Activated T-cell treated with anti-CD3 and anti-CD28 coated beads, Interleukin-2, amount 50 U/mL, for 72 hours (primary cell): ENCODE data around the gene CCL15. TPM values are rescaled to one million over a fixed set of nuclear protein-coding genes. Genes with fewer than 3 reads are reported as not detected.

Experiments
- ATAC-seq, 2 donors: fragments of 150-1000 bp; cut with Tn5 transposase; replicated peaks in 1 of 2; 2 replicates each; pipeline ENCODE4 v1.10.0; 2021; ENCODE audit warnings: moderate library complexity in 2 of 2, mild to moderate bottlenecking in 1 of 2
- DNase-seq, 2 donors: peaks; one replicate each; pipeline ENCODE4 v3.0.0; 2021 to 2022; ENCODE audit warnings: mixed read lengths in 1 of 2
- H3K27ac Mint-ChIP-seq: one replicate; pipeline ENCODE4 v1.8.0; 2022; ENCODE audit warnings: mild to moderate bottlenecking, moderate library complexity, mixed read lengths
- H3K27me3 Mint-ChIP-seq: one replicate; pipeline ENCODE4 v1.8.0; 2022; ENCODE audit warnings: low read depth, mixed read lengths
- H3K36me3 Mint-ChIP-seq, 2 donors: one replicate each; pipeline ENCODE4 v1.8.0; 2022; ENCODE audit warnings: mixed read lengths in 2 of 2, mild to moderate bottlenecking in 1 of 2; ENCODE audit not compliant: insufficient read depth in 2 of 2
- H3K4me1 Mint-ChIP-seq: one replicate; pipeline ENCODE4 v1.8.0; 2022; ENCODE audit warnings: low read depth, mixed read lengths
- H3K4me3 Mint-ChIP-seq, 2 donors: one replicate each; pipeline ENCODE4 v1.8.0; 2022; ENCODE audit warnings: mild to moderate bottlenecking in 2 of 2, mixed read lengths in 2 of 2, moderate library complexity in 2 of 2
- H3K9me3 Mint-ChIP-seq, 2 donors: one replicate each; pipeline ENCODE4 v1.8.0; 2022; ENCODE audit warnings: mixed read lengths in 2 of 2
- total RNA-seq, 2 donors: library from RNA; stranded (reverse); gene quantifications; one replicate each; pipeline ENCODE4 v1.2.3, GENCODE V29; 2022

CCL15 gene
- total RNA-seq, 2 donors from 2014 or later = not detected

- DNase-seq (no peak), ATAC-seq (peak in 1 of 2 donors; percentile 26)
- no peaks in the 10 kb centered on the region for H3K4me1 Mint-ChIP-seq
- peaks cover 3% of the 10 kb centered on the region for H3K27me3 Mint-ChIP-seq
- no peaks in the 10 kb centered on the region for H3K36me3 Mint-ChIP-seq
- H3K4me3 Mint-ChIP-seq = no peak overlapping the region
- H3K27ac Mint-ChIP-seq = peak overlapping the region; percentile 6
- no peaks in the 10 kb centered on the region for H3K9me3 Mint-ChIP-seq
These were observed 37.7 kb downstream of the CCL15 start for GRCh38 chr17:35963663-35964062.

- no peaks in the 10 kb centered on the region for H3K36me3 Mint-ChIP-seq
These were observed 47.6 kb downstream of the CCL15 start for GRCh38 chr17:35953720-35954119.

DNA sequence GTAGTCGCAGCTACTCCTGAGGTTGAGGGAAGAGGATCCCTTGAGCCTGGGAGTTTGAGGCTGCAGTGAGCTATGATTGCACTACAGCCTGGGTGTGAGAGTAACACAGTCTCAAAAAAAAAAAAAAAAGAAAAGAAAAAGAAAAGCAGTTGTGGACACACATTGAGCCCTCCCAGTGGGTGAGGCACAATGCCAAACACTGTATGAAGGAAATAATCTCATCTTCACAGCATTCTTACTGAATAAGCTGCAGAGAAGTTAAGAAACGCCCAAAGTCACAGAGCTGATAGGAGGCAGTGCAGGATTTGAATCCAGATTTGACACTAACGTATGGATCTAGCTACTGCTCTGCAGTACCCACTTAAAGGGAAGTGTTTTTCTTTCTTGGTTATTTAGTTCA, 52.0 kb downstream of the CCL15 start:
- no peaks in the 10 kb centered on the region for H3K4me1 Mint-ChIP-seq
- DNase-seq (no peak), ATAC-seq (no peak)
- H3K27me3 Mint-ChIP-seq = no peaks in the 10 kb centered on the region
- no peaks in the 10 kb centered on the region for H3K36me3 Mint-ChIP-seq
- no peak overlapping the region for H3K4me3 Mint-ChIP-seq
- H3K27ac Mint-ChIP-seq = no peak overlapping the region
- H3K9me3 Mint-ChIP-seq = no peaks in the 10 kb centered on the region

More at GRCh38 chr17:35953720-35954119, 47.6 kb downstream of the CCL15 start:
- Mint-ChIP-seq H3K9me3 (peaks cover 1 to 3% of the 10 kb centered on the region in 2 donors), H3K27me3 (peaks cover 13% of the 10 kb centered on the region), H3K27ac (no peak overlapping the region), H3K4me3 (no peak overlapping the region), H3K4me1 (no peaks in the 10 kb centered on the region)
- ATAC-seq = no peak
- DNase-seq = no peak

DNA sequence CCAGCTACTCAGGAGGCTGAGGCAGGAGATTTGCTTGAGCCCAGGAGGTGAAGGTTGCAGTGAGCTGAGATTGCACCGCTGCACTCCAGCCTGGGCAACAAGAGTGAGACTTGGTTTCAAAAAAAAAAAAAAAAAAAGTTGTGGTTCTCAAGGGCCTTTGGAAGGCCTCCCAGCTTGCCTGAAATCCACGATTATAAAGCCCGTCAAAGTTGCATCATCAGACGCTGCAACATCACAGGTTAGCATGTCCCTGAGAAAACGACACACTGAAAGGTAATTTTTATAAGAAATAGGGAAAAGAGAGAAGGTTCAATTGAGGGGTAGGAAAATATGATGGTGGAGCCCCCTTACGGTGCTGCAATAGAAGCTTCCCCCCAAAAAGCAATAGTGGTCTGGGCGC, 53.3 kb downstream of the CCL15 start:
- Mint-ChIP-seq H3K4me1 (no peaks in the 10 kb centered on the region), H3K9me3 (no peaks in the 10 kb centered on the region), H3K36me3 (no peaks in the 10 kb centered on the region), H3K4me3 (no peak overlapping the region), H3K27me3 (no peaks in the 10 kb centered on the region), H3K27ac (no peak overlapping the region)
- ATAC-seq = no peak
- DNase-seq = no peak

Other genes with a start within 250 kb of the CCL15 start
- gene GAS2L2, start 248.3 kb downstream of the CCL15 start, total RNA-seq = under 1 TPM; 0.09 to 0.17 TPM
- not detected for gene C17orf50, start 240.7 kb downstream of the CCL15 start, total RNA-seq
- under 1 TPM in 1 of 2 donors, not detected in 1; 0.96 TPM for gene MMP28, start 205.9 kb downstream of the CCL15 start, total RNA-seq
- 100 to 1,000 TPM; 310 to 312 TPM for gene TAF15, start 192.1 kb downstream of the CCL15 start, total RNA-seq
- 1 to 10 TPM in 1 of 2 donors, under 1 TPM in 1; 0.46 to 1.8 TPM for gene HEATR9, start 132.7 kb downstream of the CCL15 start, total RNA-seq
- 100 to 1,000 TPM in 1 of 2 donors, 10 to 100 TPM in 1; 63.3 to 178 TPM for gene CCL5, start 121.2 kb downstream of the CCL15 start, total RNA-seq
- 1 to 10 TPM; 7.6 to 8.4 TPM for gene RDM1, start 70.8 kb downstream of the CCL15 start, total RNA-seq
- gene LYZL6, start 57.8 kb downstream of the CCL15 start, total RNA-seq = not detected
- gene CCL16, start 20.1 kb downstream of the CCL15 start, total RNA-seq = not detected
- not detected for gene CCL14, start 14.8 kb downstream of the CCL15 start, total RNA-seq
- gene CCL23, start 16.4 kb upstream of the CCL15 start, total RNA-seq = not detected
- gene CCL18, start 62.7 kb upstream of the CCL15 start, total RNA-seq = 1 to 10 TPM in 1 of 2 donors, under 1 TPM in 1; 0.48 to 1.5 TPM
- 100 to 1,000 TPM in 1 of 2 donors, 10 to 100 TPM in 1; 79.6 to 336 TPM for gene CCL3, start 88.6 kb upstream of the CCL15 start, total RNA-seq
- 100 to 1,000 TPM in 1 of 2 donors, 10 to 100 TPM in 1; 63.9 to 200 TPM for gene CCL4, start 102.3 kb upstream of the CCL15 start, total RNA-seq
- 10 to 100 TPM; 10.8 to 21.4 TPM for gene TBC1D3B, start 175.1 kb upstream of the CCL15 start, total RNA-seq
- 10 to 100 TPM in 1 of 2 donors, 1 to 10 TPM in 1; 7.0 to 55.5 TPM for gene CCL3L1, start 195.2 kb upstream of the CCL15 start, total RNA-seq
- 10 to 100 TPM in 1 of 2 donors, 1 to 10 TPM in 1; 9.1 to 77.2 TPM for gene CCL4L2, start 209.5 kb upstream of the CCL15 start, total RNA-seq